H9 (cell line): ENCODE data around the gene SKAP1. TPM values are rescaled to one million over a fixed set of nuclear protein-coding genes. Genes with fewer than 3 reads are reported as not detected.

Source experiments
- DNase-seq: peaks from one replicate; pipeline ENCODE4 v3.0.0-alpha.2; 2017
- H2AFZ ChIP-seq: one replicate; pipeline ENCODE4 v1.6.1; 2013; ENCODE audit warnings: mild to moderate bottlenecking, low read length, control low read depth, moderate library complexity
- H2AK5ac ChIP-seq: 2 replicates; pipeline ENCODE4 v1.6.1; 2013; ENCODE audit warnings: low read length, control low read depth, mixed read lengths; ENCODE audit not compliant: insufficient read length
- H2BK120ac ChIP-seq: one replicate; pipeline ENCODE4 v1.6.1; 2013; ENCODE audit warnings: low read depth, mild to moderate bottlenecking, low read length, control low read depth, inconsistent platforms; ENCODE audit not compliant: poor library complexity, severe bottlenecking
- H2BK12ac ChIP-seq: 2 replicates; pipeline ENCODE4 v1.6.1; 2013; ENCODE audit warnings: low read length, control low read depth, mixed read lengths, low read depth; ENCODE audit not compliant: insufficient read length
- H2BK15ac ChIP-seq: 2 replicates; pipeline ENCODE4 v1.6.1; 2013; ENCODE audit warnings: low read depth, low read length, control low read depth
- H2BK20ac ChIP-seq: one replicate; pipeline ENCODE4 v1.6.1; 2013; ENCODE audit warnings: low read depth, mild to moderate bottlenecking, low read length, control low read depth, inconsistent platforms; ENCODE audit not compliant: poor library complexity, severe bottlenecking
- H2BK5ac ChIP-seq: 2 replicates; pipeline ENCODE4 v1.6.1; 2013; ENCODE audit warnings: low read length, control low read depth, mixed read lengths; ENCODE audit not compliant: insufficient read length
- H3K14ac ChIP-seq: 2 replicates; pipeline ENCODE4 v1.6.1; 2013; ENCODE audit warnings: low read length, control low read depth; ENCODE audit not compliant: insufficient read depth
- H3K18ac ChIP-seq: 2 replicates; pipeline ENCODE4 v1.6.1; 2013; ENCODE audit warnings: low read depth, mild to moderate bottlenecking, mixed read lengths, low read length, control low read depth; ENCODE audit not compliant: insufficient read length
- H3K23ac ChIP-seq: 2 replicates; pipeline ENCODE4 v1.6.1; 2013; ENCODE audit warnings: low read length, control low read depth, mixed read lengths, low read depth; ENCODE audit not compliant: insufficient read length
- H3K23me2 ChIP-seq: 2 replicates; pipeline ENCODE4 v1.6.1; 2013; ENCODE audit warnings: low read depth, mild to moderate bottlenecking, mixed read lengths, low read length, control low read depth; ENCODE audit not compliant: insufficient read length, poor library complexity, severe bottlenecking
- H3K27ac ChIP-seq: 2 replicates; pipeline ENCODE4 v1.5.1; 2013; ENCODE audit warnings: low read length, control low read depth, mixed read lengths, low read depth; ENCODE audit not compliant: insufficient read length
- H3K27me3 ChIP-seq: 2 replicates; pipeline ENCODE4 v1.6.1; 2013; ENCODE audit warnings: low read length, control low read depth, inconsistent platforms; ENCODE audit not compliant: insufficient read depth
- H3K4ac ChIP-seq: 2 replicates; pipeline ENCODE4 v1.6.1; 2013; ENCODE audit warnings: low read depth, mild to moderate bottlenecking, control low read depth, inconsistent platforms, low read length, moderate library complexity
- H3K4me1 ChIP-seq: 2 replicates; pipeline ENCODE4 v1.6.1; 2013; ENCODE audit warnings: low read length, control low read depth, inconsistent platforms; ENCODE audit not compliant: insufficient read depth
- H3K4me2 ChIP-seq: 2 replicates; pipeline ENCODE4 v1.6.1; 2013; ENCODE audit warnings: low read length, control low read depth, mixed read lengths; ENCODE audit not compliant: insufficient read length, insufficient read depth
- H3K56ac ChIP-seq: 2 replicates; pipeline ENCODE4 v1.6.1; 2013; ENCODE audit warnings: low read depth, mild to moderate bottlenecking, mixed read lengths, low read length, control low read depth; ENCODE audit not compliant: insufficient read length
- H3K79me1 ChIP-seq: 2 replicates; pipeline ENCODE4 v1.6.1; 2013; ENCODE audit warnings: low read depth, mild to moderate bottlenecking, moderate library complexity, low read length, control low read depth, inconsistent platforms; ENCODE audit not compliant: insufficient read depth, poor library complexity, severe bottlenecking
- H3K79me2 ChIP-seq: 2 replicates; pipeline ENCODE4 v1.6.1; 2013; ENCODE audit warnings: low read length, control low read depth, inconsistent platforms; ENCODE audit not compliant: insufficient read depth
- H3K9ac ChIP-seq: 2 replicates; pipeline ENCODE4 v1.6.1; 2013; ENCODE audit warnings: low read length, control low read depth, mixed read lengths; ENCODE audit not compliant: insufficient read length; ENCODE audit errors: extremely low read depth
- H3K9me3 ChIP-seq: one replicate; pipeline ENCODE4 v1.6.1; 2013; ENCODE audit warnings: low read depth, low read length, inconsistent platforms; ENCODE audit not compliant: control insufficient read depth
- H3T11ph ChIP-seq: one replicate; pipeline ENCODE4 v1.6.1; 2013; ENCODE audit warnings: mild to moderate bottlenecking, low read length, control low read depth, inconsistent platforms
- H4K20me1 ChIP-seq: one replicate; pipeline ENCODE4 v1.6.1; 2013; ENCODE audit not compliant: control insufficient read depth, insufficient read length, insufficient read depth
- H4K5ac ChIP-seq: 2 replicates; pipeline ENCODE4 v1.6.1; 2013; ENCODE audit warnings: low read depth, mild to moderate bottlenecking, mixed read lengths, low read length, control low read depth; ENCODE audit not compliant: insufficient read length
- H4K8ac ChIP-seq: replicated peaks from 2 replicates; pipeline ENCODE4 v1.6.1; 2013; ENCODE audit warnings: low read length, control low read depth, mixed read lengths, low read depth; ENCODE audit not compliant: insufficient read length
- H4K91ac ChIP-seq: 2 replicates; pipeline ENCODE4 v1.6.1; 2013; ENCODE audit warnings: low read depth, mild to moderate bottlenecking, moderate library complexity, mixed read lengths, low read length, control low read depth; ENCODE audit not compliant: insufficient read length
- H3K27ac Mint-ChIP-seq, 3 experiments: 2 replicates in 2 of 3; 3 replicates in 1 of 3; pipeline ENCODE4 v1.8.0; 2020 to 2021; ENCODE audit warnings: mixed read lengths in 3 of 3, mild to moderate bottlenecking in 1 of 3, moderate library complexity in 1 of 3
- H3K27me3 Mint-ChIP-seq: 2 replicates; pipeline ENCODE4 v1.8.0; 2021; ENCODE audit warnings: low read depth, mild to moderate bottlenecking, moderate library complexity, mixed read lengths
- H3K36me3 Mint-ChIP-seq, 3 experiments: 2 replicates in 2 of 3; 3 replicates in 1 of 3; pipeline ENCODE4 v1.8.0; 2020 to 2021; ENCODE audit warnings: low read depth in 3 of 3, mixed read lengths in 3 of 3; ENCODE audit not compliant: insufficient read depth in 1 of 3
- H3K4me1 Mint-ChIP-seq, 2 experiments: 2 replicates each; pipeline ENCODE4 v1.8.0; 2020; ENCODE audit warnings: mixed read lengths in 2 of 2
- H3K4me3 Mint-ChIP-seq, 2 experiments: 2 replicates in 1 of 2; 3 replicates in 1 of 2; pipeline ENCODE4 v1.8.0; 2020 to 2021; ENCODE audit warnings: mild to moderate bottlenecking in 2 of 2, mixed read lengths in 2 of 2, moderate library complexity in 1 of 2
- H3K9me3 Mint-ChIP-seq, 2 experiments: 2 replicates in 1 of 2; 3 replicates in 1 of 2; pipeline ENCODE4 v1.8.0; 2020; ENCODE audit warnings: mild to moderate bottlenecking in 2 of 2, mixed read lengths in 2 of 2, moderate library complexity in 1 of 2
- CTCF ChIP-seq: fragments of 200-600 bp; sonication (generic); conservative IDR thresholded peaks from 3 replicates; pipeline ENCODE4 v1.8.0; 2021; ENCODE audit warnings: antibody characterized with exemption, mild to moderate bottlenecking
- WGBS: extraction: QIAGEN DNeasy Blood & Tissue Kit; methylation state at CpG from one replicate; pipeline ENCODE4 v1.1.7; 2013; ENCODE audit warnings: missing lambda C conversion rate, low lambda C conversion rate, mixed read lengths; ENCODE audit not compliant: insufficient read length; ENCODE audit errors: extremely low coverage; 5-methylcytosine and 5-hydroxymethylcytosine counted together
- total RNA-seq: library from RNA; stranded (reverse); gene quantifications from 2 replicates; pipeline ENCODE4 v1.2.1, GENCODE V29; 2021

Gene SKAP1
- total RNA-seq, 1 experiment from 2014 or later: not detected

- H3K79me1 ChIP-seq: no peaks in the 10 kb centered on the region
- Mint-ChIP-seq H3K27ac (no peak overlapping the region), H3K4me3 (no peak overlapping the region), H3K27me3 (peaks cover 38% of the 10 kb centered on the region), H3K36me3 (no peaks in the 10 kb centered on the region), H3K9me3 (no peaks in the 10 kb centered on the region), H3K4me1 (no peaks in the 10 kb centered on the region; a peak in 1 of 4 replicates)
- WGBS: no CpG with 5 or more reads among the region's 5 CpGs
- no peak overlapping the region for H3K56ac ChIP-seq
- no peaks in the 10 kb centered on the region; the same call in 1 of the 2 replicates for H3K4me1 ChIP-seq
- no peak overlapping the region for H4K91ac ChIP-seq
- H4K20me1 ChIP-seq: no peaks in the 10 kb centered on the region
- H3K4me2 ChIP-seq: no peak overlapping the region
- H3K14ac ChIP-seq: no peak overlapping the region
- no peak overlapping the region for H3K9ac ChIP-seq
- no peaks in the 10 kb centered on the region; the same call in 1 of the 2 replicates for H3K27me3 ChIP-seq
- H4K8ac ChIP-seq: no peak overlapping the region
- H3K9me3 ChIP-seq: no peaks in the 10 kb centered on the region
- H3K23me2 ChIP-seq: no peaks in the 10 kb centered on the region
- no peak overlapping the region for H4K5ac ChIP-seq
- H2BK120ac ChIP-seq: no peak overlapping the region
- no peaks in the 10 kb centered on the region for H3K79me2 ChIP-seq
- H2BK15ac ChIP-seq: no peak overlapping the region
- no peak overlapping the region for H2BK12ac ChIP-seq
- DNase-seq: no peak
- no peak overlapping the region for H3T11ph ChIP-seq
- H2AK5ac ChIP-seq: no peak overlapping the region
- H2AFZ ChIP-seq: no peak overlapping the region
- no peak overlapping the region for H3K18ac ChIP-seq
- TF ChIP-seq CTCF: no peak
- no peak overlapping the region for H3K4ac ChIP-seq
- no peak overlapping the region for H2BK5ac ChIP-seq
- H3K23ac ChIP-seq: no peak overlapping the region
- no peak overlapping the region for H2BK20ac ChIP-seq
- H3K27ac ChIP-seq: no peak overlapping the region
Measured at GRCh38 chr17:48388955-48389743, 40.9 kb downstream of the SKAP1 start.
